ENCODE data around the gene RBMY1J.
"Not testable (repeated sequence)": the region's sequence is repeated elsewhere in the genome, so short reads cannot be mapped to it uniquely, and the experiment has no call there.

DNA sequence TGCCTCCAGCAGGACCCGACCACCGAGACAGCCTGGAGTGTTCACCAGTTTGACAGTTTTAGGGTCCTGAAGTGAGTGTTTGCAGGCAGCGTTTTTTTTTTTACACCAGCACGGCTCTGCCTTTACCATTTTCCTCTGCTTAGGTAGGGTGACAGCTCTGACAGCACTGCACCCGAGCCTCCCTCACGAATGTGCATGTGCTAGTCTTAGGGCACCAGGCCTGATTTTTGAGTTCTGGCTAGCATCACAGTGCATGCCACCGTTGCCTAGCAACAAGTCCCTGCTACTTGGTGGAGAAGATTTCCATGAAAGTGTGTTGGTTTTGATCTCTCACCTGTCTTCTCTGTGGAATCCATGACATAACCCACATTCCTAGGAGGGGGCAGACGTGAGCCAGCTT is 52.3 kb downstream of the RBMY1J start:
- TF ChIP-seq, protein P1, sequence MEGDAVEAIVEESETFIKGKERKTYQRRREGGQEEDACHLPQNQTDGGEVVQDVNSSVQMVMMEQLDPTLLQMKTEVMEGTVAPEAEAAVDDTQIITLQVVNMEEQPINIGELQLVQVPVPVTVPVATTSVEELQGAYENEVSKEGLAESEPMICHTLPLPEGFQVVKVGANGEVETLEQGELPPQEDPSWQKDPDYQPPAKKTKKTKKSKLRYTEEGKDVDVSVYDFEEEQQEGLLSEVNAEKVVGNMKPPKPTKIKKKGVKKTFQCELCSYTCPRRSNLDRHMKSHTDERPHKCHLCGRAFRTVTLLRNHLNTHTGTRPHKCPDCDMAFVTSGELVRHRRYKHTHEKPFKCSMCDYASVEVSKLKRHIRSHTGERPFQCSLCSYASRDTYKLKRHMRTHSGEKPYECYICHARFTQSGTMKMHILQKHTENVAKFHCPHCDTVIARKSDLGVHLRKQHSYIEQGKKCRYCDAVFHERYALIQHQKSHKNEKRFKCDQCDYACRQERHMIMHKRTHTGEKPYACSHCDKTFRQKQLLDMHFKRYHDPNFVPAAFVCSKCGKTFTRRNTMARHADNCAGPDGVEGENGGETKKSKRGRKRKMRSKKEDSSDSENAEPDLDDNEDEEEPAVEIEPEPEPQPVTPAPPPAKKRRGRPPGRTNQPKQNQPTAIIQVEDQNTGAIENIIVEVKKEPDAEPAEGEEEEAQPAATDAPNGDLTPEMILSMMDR (IDR thresholded peaks at IDR 0.05), result not testable (repeated sequence)
- TF ChIP-seq POLR2A (IDR thresholded peaks at IDR 0.05), result not testable (repeated sequence)

All from heart left ventricle (tissue), 13 donors.